GM12878 (cell line): Measurements from ENCODE around the gene WDR38. TPM values are rescaled to one million over a fixed set of nuclear protein-coding genes. Genes with fewer than 3 reads are reported as not detected.

ENCODE experiments used
- CEBPZ ChIP-seq: fragments of 150-350 bp; IDR thresholded peaks from 2 replicates; pipeline ENCODE4 v1.6.1; 2016; ENCODE audit warnings: low read depth, low read length
- CHD1 ChIP-seq: IDR thresholded peaks from 2 replicates; pipeline ENCODE4 v1.6.1; 2012; ENCODE audit warnings: low read depth, low read length, improper control_type of control experiment
- DPF2 ChIP-seq: fragments of 450-650 bp; IDR thresholded peaks from 2 replicates; pipeline ENCODE4 v1.6.1; 2017; ENCODE audit warnings: mild to moderate bottlenecking
- GATAD2B ChIP-seq: fragments of 450-650 bp; conservative IDR thresholded peaks from 2 replicates; pipeline ENCODE4 v1.6.1; 2017; ENCODE audit warnings: low read depth, mild to moderate bottlenecking, moderate library complexity
- HCFC1 ChIP-seq: fragments of 150-350 bp; IDR thresholded peaks from 2 replicates; pipeline ENCODE4 v1.6.1; 2014; ENCODE audit warnings: low read length
- IRF3 ChIP-seq: fragments of 450-650 bp; IDR thresholded peaks from 2 replicates; pipeline ENCODE4 v1.6.1; 2014; ENCODE audit warnings: mild to moderate bottlenecking
- IRF5 ChIP-seq: fragments of 450-650 bp; IDR thresholded peaks from 2 replicates; pipeline ENCODE4 v1.6.1; 2017; ENCODE audit warnings: borderline replicate concordance
- MTA2 ChIP-seq: fragments of 450-650 bp; IDR thresholded peaks from 2 replicates; pipeline ENCODE4 v1.6.1; 2016; ENCODE audit warnings: low read depth, mild to moderate bottlenecking, moderate library complexity
- MYB ChIP-seq: fragments of 150-350 bp; IDR thresholded peaks from 2 replicates; pipeline ENCODE4 v1.6.1; 2014; ENCODE audit warnings: mild to moderate bottlenecking, low read depth, low read length, borderline replicate concordance
- NR2C2 ChIP-seq: IDR thresholded peaks from 2 replicates; pipeline ENCODE4 v1.6.1; 2011; ENCODE audit warnings: borderline replicate concordance, low read depth; ENCODE audit not compliant: control insufficient read depth, insufficient read length
- SIX5 ChIP-seq: IDR thresholded peaks from 2 replicates; pipeline ENCODE4 v1.6.1; 2011; ENCODE audit warnings: mild to moderate bottlenecking, low read depth, low read length, moderate library complexity; ENCODE audit not compliant: severe bottlenecking
- STAT3 ChIP-seq: IDR thresholded peaks from 2 replicates; pipeline ENCODE4 v1.6.1; 2011; ENCODE audit warnings: low read depth, low read length, improper control_type of control experiment
- SUPT20H ChIP-seq: IDR thresholded peaks from 2 replicates; pipeline ENCODE4 v1.6.1; 2011; ENCODE audit warnings: low read depth, mild to moderate bottlenecking, low read length, moderate library complexity, borderline replicate concordance; ENCODE audit not compliant: control insufficient read depth
- ZBTB40 ChIP-seq: fragments of 450-650 bp; IDR thresholded peaks from 2 replicates; pipeline ENCODE4 v1.6.1; 2016; ENCODE audit warnings: mild to moderate bottlenecking, moderate library complexity, borderline replicate concordance
- ZNF274 ChIP-seq: IDR thresholded peaks from one replicate; pipeline ENCODE4 v1.8.0; 2011; ENCODE audit not compliant: insufficient read length, insufficient read depth
- ZNF622 ChIP-seq: fragments of 450-650 bp; IDR thresholded peaks from 2 replicates; pipeline ENCODE4 v1.6.1; 2017; ENCODE audit warnings: mild to moderate bottlenecking, inconsistent platforms
- ZZZ3 ChIP-seq: IDR thresholded peaks from 2 replicates; pipeline ENCODE4 v1.6.1; 2011; ENCODE audit warnings: low read depth; ENCODE audit not compliant: control insufficient read depth, insufficient read length
- polyA plus RNA-seq, 11 experiments: library from polyadenylated mRNA; depleted of rRNA in 4 of 11; unstranded in 6 of 11; stranded (reverse) in 5 of 11; fragments of >200 nt; fragmentation: Nextera tagmentation in 4 of 11; fragmentation: Illumina TruSeq in 1 of 11; extraction: Ambion mirVana in 4 of 11; extraction: Trizol in 1 of 11; gene quantifications; 1 replicate in 1 of 11; 2 replicates in 10 of 11; pipeline versions ENCODE4 v1.2.1 to v1.2.3, GENCODE V29; 2011 to 2016; ENCODE audit warnings: inconsistent platforms in 2 of 11, missing spikeins in 2 of 11, low read depth in 1 of 11
- total RNA-seq, 4 experiments: library from RNA; depleted of rRNA in 3 of 4; stranded (reverse); fragments of >200 nt in 3 of 4; fragmentation: Illumina TruSeq in 1 of 4; extraction: Trizol in 1 of 4; gene quantifications; 2 replicates each; pipeline versions ENCODE4 v1.2.1 to v1.2.3, GENCODE V29; 2013 to 2021

The WDR38 gene
- total and polyA plus RNA-seq, 10 of the 15 experiments (the other 5 are each of a cell fraction or from before 2014, with no cell fraction given), result not detected

GRCh38 chr9:124868511-124869465, 15.5 kb downstream of the WDR38 start (continued):
- no peak for TF ChIP-seq MYB
- no peak for TF ChIP-seq ZZZ3
- TF ChIP-seq STAT3, result no peak
- TF ChIP-seq CHD1, result no peak
- TF ChIP-seq HCFC1, result peak; percentile 57; the same call in 1 of the 2 replicates
- no peak for TF ChIP-seq IRF5
- peak; percentile 85 for TF ChIP-seq ZBTB40
- peak; percentile 66; the same call in 1 of the 2 replicates for TF ChIP-seq DPF2
- no peak for TF ChIP-seq SUPT20H
- no peak for TF ChIP-seq ZNF622
- no peak for TF ChIP-seq MTA2
- no peak for TF ChIP-seq CEBPZ
- TF ChIP-seq GATAD2B, result peak; percentile 92; the same call in 1 of the 2 replicates
- no peak for TF ChIP-seq IRF3
- TF ChIP-seq ZNF274, result no peak
- no peak for TF ChIP-seq SIX5
- no peak for TF ChIP-seq NR2C2
